ENCODE data around the gene ZBTB17.
"Not testable (repeated sequence)": the region's sequence is repeated elsewhere in the genome, so short reads cannot be mapped to it uniquely, and the experiment has no call there.

Gene ZBTB17

GRCh38 chr1:16010837-16011236, 34.9 kb upstream of the ZBTB17 start:
- DNase-seq: no peak

DNA sequence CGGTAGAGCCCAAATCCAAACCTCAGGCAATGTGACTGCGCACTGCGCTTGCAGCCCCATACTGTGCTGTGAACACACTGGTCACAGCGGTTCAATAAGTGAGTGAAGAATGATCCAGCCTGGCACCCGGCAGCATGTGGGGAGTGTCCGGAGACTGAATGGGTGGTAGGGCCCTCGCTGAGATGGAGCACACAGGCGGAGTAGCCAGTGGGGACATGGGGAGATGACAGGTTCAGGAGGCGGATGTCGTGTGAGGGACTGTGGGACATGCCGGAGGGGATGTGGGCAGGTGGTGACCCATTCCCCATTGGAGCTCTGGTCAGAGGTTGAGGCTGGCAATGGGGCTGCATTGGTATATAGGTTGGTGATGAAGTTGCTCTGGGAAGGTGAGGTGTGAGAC, 33.8 kb upstream of the ZBTB17 start:
- no peak for DNase-seq

DNA sequence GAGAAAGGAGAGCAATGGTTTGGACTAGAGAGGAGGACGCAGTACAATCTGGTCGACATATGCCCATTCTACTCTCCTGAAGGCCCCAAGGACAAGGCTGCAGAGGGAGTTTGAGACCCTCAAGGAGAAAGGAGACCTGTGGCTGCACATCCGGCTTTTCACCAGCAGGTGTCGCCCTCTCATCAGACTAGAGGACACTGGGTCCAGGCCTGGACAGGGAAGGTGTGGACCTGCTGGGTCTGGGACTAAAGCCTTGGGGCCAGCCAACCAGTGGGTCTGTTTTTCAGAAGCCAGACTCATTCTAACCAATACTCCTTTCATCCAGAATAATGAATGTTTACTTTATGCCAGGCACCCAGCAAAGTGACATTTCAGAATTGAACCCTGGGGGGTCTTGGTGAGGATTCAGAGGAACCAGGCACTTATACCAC, 33.1 kb upstream of the ZBTB17 start:
- peak; percentile 66 for DNase-seq

DNA sequence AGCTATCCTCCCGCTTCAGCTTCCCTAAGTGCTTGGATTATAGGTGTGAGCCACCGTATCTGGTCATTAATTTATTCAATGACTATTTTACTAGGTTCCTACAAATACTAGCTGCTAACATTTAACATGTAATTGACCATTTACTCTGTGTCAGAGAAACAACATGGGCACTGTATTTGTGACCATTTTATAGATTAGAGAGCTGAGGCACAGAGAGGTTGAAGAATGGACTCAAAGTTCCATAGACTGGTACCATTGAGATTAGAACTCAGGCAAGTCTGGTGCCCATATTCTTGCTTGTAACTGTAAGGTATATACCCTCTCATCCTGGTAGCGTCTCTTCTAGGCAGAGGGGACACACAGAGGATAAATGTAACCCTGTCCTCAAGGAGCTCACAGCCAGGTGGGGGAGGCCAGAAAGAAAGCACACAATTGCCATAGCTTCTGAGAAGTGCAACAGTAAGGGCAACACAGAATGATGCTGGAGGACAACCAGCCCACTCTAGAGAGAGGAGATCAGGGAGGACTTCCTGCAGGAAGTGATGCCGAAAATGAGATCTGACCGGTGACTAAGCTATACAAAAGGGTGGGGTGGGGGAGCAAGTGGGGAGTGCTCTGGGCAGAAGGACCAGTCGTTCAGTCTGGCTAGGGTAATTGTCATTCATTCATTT, 31.9 kb upstream of the ZBTB17 start:
- no peak for DNase-seq

DNA sequence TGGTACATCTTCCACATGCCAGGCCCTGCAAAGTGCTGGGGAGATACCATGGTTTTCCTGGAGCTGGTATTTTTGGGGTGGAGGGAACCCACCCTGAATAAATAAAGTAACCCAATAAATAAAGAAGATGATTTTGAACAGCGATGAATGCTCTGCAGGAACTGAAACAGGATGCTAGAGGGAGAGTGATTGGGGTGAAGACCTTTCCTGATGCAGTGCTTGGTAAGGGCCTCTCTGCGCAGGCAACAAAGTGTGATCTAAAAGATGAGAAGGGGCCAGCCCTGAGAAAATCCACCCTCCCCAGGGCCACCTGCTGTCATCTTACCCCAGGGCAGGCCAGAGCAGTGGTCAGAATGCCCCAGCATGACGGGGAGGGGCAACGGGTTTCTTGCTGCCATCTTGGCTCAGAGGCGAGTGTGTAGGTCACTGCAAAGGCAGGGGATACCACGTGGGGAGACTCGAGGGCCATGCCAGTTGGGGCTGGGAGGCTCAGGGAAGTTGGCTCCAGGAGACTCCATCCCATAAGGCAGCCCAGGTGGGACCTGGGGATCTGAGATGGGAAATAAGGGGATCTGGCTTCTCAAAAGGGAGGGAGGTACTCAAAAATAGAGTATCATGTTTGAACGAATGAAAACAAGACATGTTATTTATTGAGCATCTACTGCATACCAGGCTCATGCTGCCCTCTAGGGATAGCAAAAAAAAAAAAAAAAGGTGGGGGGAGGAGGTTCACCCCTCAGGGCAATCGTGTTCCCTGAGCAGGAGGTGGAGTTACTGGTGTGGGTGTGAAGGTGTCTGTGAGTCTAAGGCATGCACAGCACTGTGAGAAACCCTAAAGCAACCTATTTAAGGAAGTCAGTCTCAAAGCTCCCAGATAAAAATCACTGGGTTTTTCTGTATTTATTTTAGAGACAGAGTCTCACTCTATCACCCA, 30.9 kb upstream of the ZBTB17 start:
- DNase-seq: peak; percentile 9

- DNase-seq: no peak
Measured at GRCh38 chr1:16006010-16006409, 30.1 kb upstream of the ZBTB17 start.

- no peak for DNase-seq
Measured at GRCh38 chr1:16005597-16005996, 29.7 kb upstream of the ZBTB17 start.

GRCh38 chr1:16001274-16001673, 25.4 kb upstream of the ZBTB17 start:
- not testable (repeated sequence) for DNase-seq

DNA sequence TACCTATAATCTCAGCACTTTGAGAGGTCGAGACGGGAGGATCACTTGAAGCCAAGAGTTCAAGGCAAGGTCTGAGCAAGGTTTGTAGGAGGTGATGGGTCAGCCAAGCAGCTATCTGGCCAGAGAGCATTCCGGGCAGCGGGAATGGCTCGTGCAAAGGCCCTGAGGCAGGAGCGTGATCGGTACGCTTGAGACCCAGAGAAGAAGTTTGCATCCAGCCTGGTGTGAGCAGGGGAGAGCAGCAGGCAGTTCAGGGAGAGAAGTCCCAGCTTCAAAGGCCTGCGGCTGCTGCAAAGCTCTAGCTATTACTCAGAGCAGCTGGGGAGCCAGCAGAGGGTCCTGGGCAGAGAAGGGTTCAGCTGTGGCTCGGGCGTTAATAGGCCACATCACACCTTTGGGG, 23.0 kb upstream of the ZBTB17 start:
- no peak for DNase-seq

DNA sequence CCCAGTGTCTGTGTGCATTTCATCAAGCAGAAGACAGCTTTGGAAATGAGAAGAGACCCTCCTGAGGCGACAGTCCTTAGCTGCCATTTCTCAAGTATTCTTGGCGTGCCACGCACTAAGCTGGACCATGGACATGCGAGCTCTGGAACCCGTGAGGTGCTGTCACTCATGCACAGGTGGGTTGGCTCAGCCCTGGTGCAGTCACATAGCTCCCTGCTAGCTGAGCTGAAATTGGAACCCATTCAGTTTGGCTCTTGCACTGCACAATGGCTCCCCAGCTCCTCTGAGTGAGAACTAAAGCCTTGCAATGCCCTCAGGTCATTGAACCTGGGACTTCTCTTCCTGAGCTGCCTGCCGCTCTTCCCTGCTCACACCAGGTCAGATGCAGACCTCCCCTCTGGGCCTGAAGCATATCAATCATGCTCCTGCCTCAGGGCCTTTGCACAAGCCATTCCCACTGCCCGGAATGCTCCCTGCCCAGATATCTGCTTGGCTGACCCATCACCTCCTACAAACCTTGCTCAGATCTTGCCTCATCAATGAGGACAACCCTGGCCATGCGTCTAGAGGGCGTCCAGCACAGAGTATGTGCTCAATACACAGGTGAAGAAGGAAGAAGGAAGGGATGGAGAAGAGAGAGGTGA, 21.9 kb upstream of the ZBTB17 start:
- no peak for DNase-seq

DNA sequence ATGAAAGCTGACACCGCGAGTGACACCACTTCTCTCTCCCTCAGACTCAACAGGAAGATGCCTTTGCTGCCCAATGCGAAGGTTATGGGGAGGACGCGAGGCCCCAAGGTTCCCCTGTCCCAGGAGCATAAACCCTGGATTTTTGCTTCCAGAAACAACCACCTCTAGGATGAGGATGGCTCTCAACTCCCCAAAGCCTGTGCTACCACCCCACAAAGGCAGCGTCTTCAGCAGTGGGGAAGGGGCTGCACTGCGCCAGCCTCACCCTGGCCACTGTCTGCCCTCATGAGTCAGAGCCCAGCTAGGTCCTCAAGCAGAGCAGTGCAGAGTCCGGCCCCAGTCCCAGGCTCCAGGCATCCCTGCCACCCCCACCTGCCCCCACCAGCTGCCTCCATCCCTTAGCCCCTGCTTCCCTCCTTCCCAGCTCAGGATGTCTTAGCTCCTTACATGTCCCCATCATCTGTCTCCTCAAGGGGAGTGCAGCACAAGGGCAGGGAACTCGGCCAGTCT, 21.2 kb upstream of the ZBTB17 start:
- DNase-seq: no peak

- DNase-seq: peak; percentile 8
Measured at GRCh38 chr1:15994590-15995351, 18.9 kb upstream of the ZBTB17 start.

DNA sequence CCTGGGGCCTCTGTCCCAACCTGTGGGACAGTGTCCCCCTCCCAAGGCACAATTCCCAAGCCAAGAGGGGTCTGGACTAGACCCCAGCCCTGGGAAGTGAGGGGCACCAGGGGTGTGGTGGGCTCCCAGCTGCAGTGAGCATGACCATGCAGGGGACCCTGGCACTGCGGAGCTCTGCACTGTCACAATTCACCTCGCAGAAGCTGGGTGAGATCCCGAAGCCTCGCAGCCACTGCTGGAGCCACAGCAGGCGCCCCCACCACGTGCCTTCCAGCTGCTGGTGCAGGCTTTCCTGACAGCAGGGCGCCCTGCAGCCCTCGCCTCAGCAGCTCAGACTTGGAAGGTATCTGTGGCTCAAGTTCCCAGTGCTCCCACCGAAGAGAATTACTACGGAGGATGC, 18.2 kb upstream of the ZBTB17 start:
- no peak for DNase-seq

DNA sequence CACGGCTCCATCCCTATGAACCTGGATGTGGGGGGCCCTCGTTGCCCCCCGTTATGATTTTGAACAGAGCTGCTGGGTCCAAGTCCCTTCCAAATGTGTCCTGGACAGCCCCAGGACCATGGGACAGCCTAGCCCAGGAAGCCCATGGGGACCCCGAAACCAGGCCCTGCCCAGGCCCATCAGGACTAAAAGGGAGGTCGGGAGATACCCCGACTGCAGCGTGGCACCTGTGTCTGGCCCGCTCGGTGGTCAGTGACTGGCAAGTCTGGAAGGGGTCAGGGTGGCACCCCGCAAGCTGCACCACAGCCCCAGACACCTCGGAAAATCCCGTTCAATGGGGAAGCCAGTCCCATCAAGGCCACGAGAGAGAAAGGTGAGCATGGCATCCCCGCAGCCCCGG, 17.8 kb upstream of the ZBTB17 start:
- no peak for DNase-seq

- no peak for DNase-seq
Measured at GRCh38 chr1:15992582-15993500, 16.9 kb upstream of the ZBTB17 start.

GRCh38 chr1:15992187-15992553, 16.3 kb upstream of the ZBTB17 start:
- DNase-seq: no peak

- no peak for DNase-seq
Measured at GRCh38 chr1:15991427-15992186, 15.7 kb upstream of the ZBTB17 start.

GRCh38 chr1:15989776-15990175, 13.9 kb upstream of the ZBTB17 start:
- no peak for DNase-seq

DNA sequence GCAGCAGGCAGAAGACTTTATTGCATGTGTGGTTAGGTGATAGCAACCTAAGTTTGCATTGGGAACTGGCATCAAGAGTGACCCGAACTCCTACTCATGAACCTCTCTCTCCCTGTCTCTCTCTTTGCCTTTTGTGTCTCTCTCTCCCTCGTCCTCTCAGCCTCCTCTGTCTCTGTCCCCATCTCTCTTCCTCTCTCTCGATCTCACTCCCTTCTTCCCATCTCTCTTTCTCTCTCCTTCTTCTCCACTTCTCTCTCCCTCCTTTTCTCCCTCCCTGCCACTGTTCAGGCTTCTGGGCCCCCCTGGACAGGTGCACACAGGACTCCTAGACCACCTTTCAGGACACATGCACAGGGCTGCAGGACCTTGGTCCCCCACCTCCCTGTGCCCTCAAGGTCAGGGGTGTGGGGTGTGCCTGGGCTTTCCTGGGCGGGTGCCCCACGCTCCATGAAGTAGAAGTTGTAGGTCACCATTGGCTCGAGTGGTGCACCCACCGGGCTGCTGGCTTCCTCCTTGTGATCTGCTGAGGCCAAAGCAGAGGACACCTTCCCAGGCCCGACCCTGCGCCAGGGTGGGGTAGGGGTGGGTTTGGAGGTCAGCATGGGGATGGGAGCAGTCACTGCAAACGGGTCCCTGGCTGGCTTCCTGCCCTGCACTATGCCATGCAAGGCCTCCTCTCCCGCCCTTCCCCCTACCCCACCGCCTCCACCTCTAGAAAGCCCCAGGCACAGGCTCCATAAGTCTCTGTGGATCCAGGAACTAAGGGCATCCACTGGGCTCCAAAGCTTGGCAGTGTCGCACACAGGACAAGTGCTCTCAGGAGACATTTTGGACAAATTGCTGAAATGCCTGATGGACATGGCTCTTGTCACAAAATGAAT, 13.2 kb upstream of the ZBTB17 start:
- DNase-seq: no peak
